ENCODE measurements around the gene TNS1. TPM values are rescaled to one million over a fixed set of nuclear protein-coding genes. Genes with fewer than 3 reads are reported as not detected.

Gene TNS1
- total and polyA plus RNA-seq, 9 of the 15 experiments (the other 6 are each of a cell fraction or from before 2014, with no cell fraction given) = 0.13 to 2.7 (median 0.77) TPM

- TF ChIP-seq ZC3H11A (IDR thresholded peaks at IDR 0.05; ENCODE audit: low read depth, low read length) = no peak
- TF ChIP-seq ZNF274 (IDR thresholded peaks at IDR 0.05; ENCODE audit: borderline replicate concordance, low read depth, low read length) = no peak
- TF ChIP-seq NFIX (CRISPR knock-in tag; IDR thresholded peaks at IDR 0.05; ENCODE audit: low read depth) = no peak
- TF ChIP-seq HDAC2 (IDR thresholded peaks at IDR 0.05) = no peak
- TF ChIP-seq FOXM1 (IDR thresholded peaks at IDR 0.05; ENCODE audit: low read depth) = no peak
- TF ChIP-seq FOXM1 (CRISPR knock-in tag; IDR thresholded peaks at IDR 0.05; ENCODE audit: low read depth) = no peak
- TF ChIP-seq, protein P1, sequence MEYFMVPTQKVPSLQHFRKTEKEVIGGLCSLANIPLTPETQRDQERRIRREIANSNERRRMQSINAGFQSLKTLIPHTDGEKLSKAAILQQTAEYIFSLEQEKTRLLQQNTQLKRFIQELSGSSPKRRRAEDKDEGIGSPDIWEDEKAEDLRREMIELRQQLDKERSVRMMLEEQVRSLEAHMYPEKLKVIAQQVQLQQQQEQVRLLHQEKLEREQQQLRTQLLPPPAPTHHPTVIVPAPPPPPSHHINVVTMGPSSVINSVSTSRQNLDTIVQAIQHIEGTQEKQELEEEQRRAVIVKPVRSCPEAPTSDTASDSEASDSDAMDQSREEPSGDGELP (CRISPR knock-in tag; IDR thresholded peaks at IDR 0.05; ENCODE audit: borderline replicate concordance) = no peak
- no peak for TF ChIP-seq FOXJ2 (tag; IDR thresholded peaks at IDR 0.05)
- peak; percentile 30; the same call in 1 of the 2 replicates for TF ChIP-seq STAG1 (CRISPR knock-in tag; IDR thresholded peaks at IDR 0.05; ENCODE audit: borderline replicate concordance)
- no peak for TF ChIP-seq KDM1A (IDR thresholded peaks at IDR 0.05)
- no peak for TF ChIP-seq CC2D1A (IDR thresholded peaks at IDR 0.05)
- no peak for TF ChIP-seq ZNF384 (IDR thresholded peaks at IDR 0.05; ENCODE audit: low read depth, low read length)
- TF ChIP-seq RHOXF2B (CRISPR knock-in tag; conservative IDR thresholded peaks at IDR 0.05) = no peak
- no peak for TF ChIP-seq ZNF232 (CRISPR knock-in tag; IDR thresholded peaks at IDR 0.05)
- no peak for TF ChIP-seq ZNF324 (CRISPR knock-in tag; IDR thresholded peaks at IDR 0.05)
- TF ChIP-seq NCOR1 (IDR thresholded peaks at IDR 0.05) = no peak
- TF ChIP-seq DEAF1 (CRISPR knock-in tag; IDR thresholded peaks at IDR 0.05) = 0 out of 2 replicates have a peak, but pooled peaks have one; percentile 37
- TF ChIP-seq PATZ1 (CRISPR knock-in tag; IDR thresholded peaks at IDR 0.05; ENCODE audit: borderline replicate concordance) = no peak
- no peak for TF ChIP-seq TRIM24 (IDR thresholded peaks at IDR 0.05)
- no peak for TF ChIP-seq ZNF695 (CRISPR knock-in tag; IDR thresholded peaks at IDR 0.05)
- TF ChIP-seq CHD4 (IDR thresholded peaks at IDR 0.05; ENCODE audit: insufficient read depth, insufficient replicate concordance, low read depth, low read length, poor library complexity, severe bottlenecking) = no peak
- TF ChIP-seq SNRNP70 (optimal IDR thresholded peaks at IDR 0.05; ENCODE audit: low read depth, low read length) = no peak
- no peak for TF ChIP-seq ZKSCAN1 (IDR thresholded peaks at IDR 0.05; ENCODE audit: low read depth, low read length)
- TF ChIP-seq, protein P2, sequence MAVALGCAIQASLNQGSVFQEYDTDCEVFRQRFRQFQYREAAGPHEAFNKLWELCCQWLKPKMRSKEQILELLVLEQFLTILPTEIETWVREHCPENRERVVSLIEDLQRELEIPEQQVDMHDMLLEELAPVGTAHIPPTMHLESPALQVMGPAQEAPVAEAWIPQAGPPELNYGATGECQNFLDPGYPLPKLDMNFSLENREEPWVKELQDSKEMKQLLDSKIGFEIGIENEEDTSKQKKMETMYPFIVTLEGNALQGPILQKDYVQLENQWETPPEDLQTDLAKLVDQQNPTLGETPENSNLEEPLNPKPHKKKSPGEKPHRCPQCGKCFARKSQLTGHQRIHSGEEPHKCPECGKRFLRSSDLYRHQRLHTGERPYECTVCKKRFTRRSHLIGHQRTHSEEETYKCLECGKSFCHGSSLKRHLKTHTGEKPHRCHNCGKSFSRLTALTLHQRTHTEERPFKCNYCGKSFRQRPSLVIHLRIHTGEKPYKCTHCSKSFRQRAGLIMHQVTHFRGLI (CRISPR knock-in tag; IDR thresholded peaks at IDR 0.05) = no peak
Measured at GRCh38 chr2:217886720-217887309, 116.0 kb downstream of the TNS1 start (continued).

All from K562 (cell line).